ENCODE results near the gene FHOD3.
"Not testable (repeated sequence)": the region's sequence is repeated elsewhere in the genome, so short reads cannot be mapped to it uniquely, and the experiment has no call there.

The FHOD3 gene

GRCh38 chr18:36711014-36711725, 413.7 kb downstream of the FHOD3 start:
- DNase-seq (ENCODE audit: low read depth): no peak

- DNase-seq (ENCODE audit: low read depth): peak; percentile 89
Observed at GRCh38 chr18:36711813-36712444, 414.4 kb downstream of the FHOD3 start.

GRCh38 chr18:36714476-36714875, 417.0 kb downstream of the FHOD3 start:
- no peak for DNase-seq (ENCODE audit: low read depth)

- no peak for DNase-seq (ENCODE audit: low read depth)
Observed at GRCh38 chr18:36717422-36718110, 420.1 kb downstream of the FHOD3 start.

- no peak for DNase-seq (ENCODE audit: low read depth)
Observed at GRCh38 chr18:36718705-36719328, 421.3 kb downstream of the FHOD3 start.

DNA sequence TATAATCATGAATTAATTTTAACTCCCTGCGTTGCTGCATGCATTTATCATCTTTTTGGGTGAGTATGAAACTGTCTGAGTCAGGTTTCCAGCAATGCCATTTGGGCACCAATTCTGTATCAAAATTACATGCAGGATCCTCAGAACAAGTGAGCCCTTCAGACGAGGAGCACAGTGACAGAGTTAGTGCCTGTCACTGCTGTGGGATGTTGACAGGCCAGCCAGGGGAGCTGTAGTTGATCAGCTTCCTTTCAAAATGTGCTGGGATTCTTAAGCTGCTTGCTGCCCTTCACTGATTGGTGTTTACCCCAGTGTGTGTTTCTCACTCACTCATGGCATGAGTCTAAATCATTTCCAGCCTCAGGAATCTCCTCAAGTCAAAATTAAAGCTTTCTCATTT, 422.1 kb downstream of the FHOD3 start:
- DNase-seq (ENCODE audit: low read depth): no peak

- not testable (repeated sequence) for DNase-seq (ENCODE audit: low read depth)
Observed at GRCh38 chr18:36721351-36721750, 423.8 kb downstream of the FHOD3 start.

DNA sequence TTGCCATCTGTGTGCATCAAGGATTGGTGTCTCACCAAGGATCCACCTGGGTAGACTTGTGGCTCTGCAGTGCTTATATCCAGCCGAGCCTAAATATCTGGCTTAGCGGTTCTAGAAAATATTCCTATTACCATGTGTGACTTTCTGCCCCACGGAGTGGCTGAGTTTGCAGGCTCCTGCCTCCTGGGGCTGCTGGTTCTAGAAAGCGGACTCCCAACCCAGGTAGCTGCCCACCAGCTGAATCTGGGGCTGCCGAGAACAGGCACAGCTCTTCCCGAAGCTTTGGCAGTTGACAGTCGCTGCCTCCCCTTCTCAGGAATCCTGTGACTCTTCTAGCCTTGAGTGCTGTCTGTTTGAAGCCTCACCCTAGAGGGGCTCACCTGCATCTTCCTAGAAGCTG, 426.7 kb downstream of the FHOD3 start:
- DNase-seq (ENCODE audit: low read depth): no peak

GRCh38 chr18:36724591-36725001, 427.1 kb downstream of the FHOD3 start:
- DNase-seq (ENCODE audit: low read depth): peak; percentile 21

DNA sequence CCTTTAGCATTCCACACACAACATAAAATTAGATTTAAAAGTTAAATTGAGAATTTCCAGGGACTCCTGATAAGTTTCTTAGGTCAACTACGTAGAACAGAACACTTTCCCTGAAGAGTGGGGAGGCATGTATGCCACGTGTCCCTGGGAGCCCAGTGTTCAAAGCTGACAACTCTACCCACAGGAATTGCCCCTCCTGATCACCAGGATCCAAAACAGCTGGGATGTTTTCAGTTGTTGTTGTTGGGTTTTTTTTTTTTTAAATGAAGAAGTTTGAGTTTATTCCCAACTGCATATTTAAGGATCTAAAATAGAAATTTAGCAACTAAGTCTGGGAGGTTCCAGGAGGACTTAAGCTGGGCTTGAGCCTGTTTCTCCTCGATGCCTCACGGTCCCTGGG, 430.8 kb downstream of the FHOD3 start:
- no peak for DNase-seq (ENCODE audit: low read depth)

DNA sequence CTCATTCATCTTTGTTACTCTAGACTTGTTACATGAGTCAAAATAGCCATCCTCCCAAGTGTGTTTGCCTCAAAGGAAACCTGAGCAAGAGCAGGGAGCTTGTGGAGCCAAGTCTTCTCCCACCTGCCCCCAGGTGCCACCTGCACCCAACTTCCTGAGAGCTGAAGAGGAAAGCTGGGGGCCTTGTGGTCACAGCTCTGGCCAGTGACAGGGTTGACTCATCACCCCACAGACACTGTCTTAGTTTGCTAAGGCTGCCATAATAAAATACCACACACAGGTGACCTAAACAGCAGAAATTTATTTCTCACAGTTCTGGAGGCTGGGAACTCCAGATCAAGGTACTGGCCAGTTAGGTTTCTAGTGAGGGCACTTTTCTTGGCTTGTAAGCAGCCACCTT, 431.7 kb downstream of the FHOD3 start:
- DNase-seq (ENCODE audit: low read depth): no peak

- DNase-seq (ENCODE audit: low read depth): no peak
Observed at GRCh38 chr18:36732264-36732663, 434.8 kb downstream of the FHOD3 start.

DNA sequence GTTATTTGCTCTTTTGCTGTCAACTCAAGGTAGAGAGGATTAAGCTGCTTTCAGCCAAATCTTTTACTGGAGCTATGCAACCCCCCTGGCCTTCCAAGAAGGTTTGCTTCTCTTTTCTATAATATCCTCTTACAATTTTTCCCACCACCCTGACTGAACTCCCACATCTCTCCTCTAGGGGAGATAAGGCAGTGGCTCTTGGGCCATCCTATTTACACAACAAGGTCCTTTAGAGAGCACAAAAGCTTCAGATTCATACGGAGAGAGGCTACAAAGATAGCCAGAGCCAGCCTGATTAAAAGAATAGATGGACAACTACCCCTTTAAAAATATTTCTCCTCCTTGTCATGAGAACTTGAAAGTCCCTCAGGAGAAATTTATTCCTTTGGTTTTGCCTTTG, 435.6 kb downstream of the FHOD3 start:
- DNase-seq (ENCODE audit: low read depth): no peak

DNA sequence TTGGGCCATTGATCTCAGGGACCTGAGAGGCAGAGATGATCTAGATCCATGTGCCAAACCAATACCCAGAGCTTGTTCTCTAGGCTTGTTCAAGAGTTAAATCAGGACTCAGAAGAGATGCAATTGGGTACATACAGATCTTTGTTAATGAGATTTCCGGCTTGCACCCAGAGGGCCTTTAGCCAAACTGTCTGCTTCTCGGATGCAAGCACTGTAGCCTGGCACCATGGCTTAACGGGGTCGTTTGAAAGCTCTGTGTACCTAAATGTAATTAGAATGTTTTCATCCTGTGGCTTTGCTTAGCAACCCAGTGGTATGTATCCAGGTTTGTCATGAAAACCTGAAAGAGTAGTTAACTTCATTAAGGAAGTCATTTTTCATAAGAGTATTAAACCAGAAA, 437.1 kb downstream of the FHOD3 start:
- DNase-seq (ENCODE audit: low read depth): no peak

- no peak for DNase-seq (ENCODE audit: low read depth)
Observed at GRCh38 chr18:36735130-36735529, 437.6 kb downstream of the FHOD3 start.

DNA sequence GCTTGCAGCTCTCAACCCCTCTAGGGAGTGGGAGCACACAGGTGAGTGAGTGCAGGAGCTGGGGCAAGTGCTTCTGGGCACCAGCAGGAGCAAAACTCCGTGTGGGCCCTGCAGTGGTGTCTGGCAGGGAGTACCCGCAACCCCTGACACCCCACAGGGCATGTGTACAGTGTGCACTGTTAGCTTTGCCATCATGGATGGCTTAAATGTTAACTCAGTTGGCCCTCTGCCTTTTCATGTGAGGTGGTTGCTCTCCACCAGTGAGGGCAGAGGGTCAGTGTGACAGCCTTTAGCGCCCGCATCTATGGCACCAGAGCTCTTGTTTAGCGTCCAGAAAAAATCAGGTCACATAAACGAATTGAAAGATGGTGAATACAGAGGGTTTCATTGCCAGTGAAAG, 438.6 kb downstream of the FHOD3 start:
- no peak for DNase-seq (ENCODE audit: low read depth)

GRCh38 chr18:36737316-36737715, 439.8 kb downstream of the FHOD3 start:
- no peak for DNase-seq (ENCODE audit: low read depth)

DNA sequence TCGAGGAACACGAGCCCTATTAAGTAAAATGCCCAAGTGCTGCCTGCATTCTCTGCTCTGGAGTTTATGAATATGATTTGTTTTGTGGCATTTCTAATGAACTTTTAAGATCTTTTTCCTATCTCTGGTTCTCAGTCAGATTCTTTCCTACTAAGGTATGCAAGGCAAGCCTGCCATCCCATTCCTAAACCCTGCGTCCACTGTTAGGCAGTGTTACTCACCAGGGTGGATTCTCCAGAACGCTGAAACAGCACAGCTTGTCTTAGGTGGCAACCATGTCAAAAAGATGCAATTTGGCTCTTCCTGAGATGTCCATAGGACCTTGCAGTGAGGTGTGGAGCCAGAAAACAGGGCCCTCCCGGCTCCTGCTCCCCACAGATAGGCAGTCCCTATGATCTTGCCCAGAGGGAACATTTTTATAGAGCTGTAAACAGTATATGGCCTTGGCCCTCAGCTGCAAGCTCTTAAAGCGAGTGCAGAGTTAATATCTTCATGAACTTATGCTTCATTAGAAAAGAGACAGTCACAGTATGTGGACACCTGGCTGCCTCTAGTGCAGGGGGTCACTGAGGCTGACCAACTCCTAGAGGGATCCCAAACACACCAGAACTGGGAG, 446.9 kb downstream of the FHOD3 start:
- DNase-seq (ENCODE audit: low read depth): peak; percentile 73

DNA sequence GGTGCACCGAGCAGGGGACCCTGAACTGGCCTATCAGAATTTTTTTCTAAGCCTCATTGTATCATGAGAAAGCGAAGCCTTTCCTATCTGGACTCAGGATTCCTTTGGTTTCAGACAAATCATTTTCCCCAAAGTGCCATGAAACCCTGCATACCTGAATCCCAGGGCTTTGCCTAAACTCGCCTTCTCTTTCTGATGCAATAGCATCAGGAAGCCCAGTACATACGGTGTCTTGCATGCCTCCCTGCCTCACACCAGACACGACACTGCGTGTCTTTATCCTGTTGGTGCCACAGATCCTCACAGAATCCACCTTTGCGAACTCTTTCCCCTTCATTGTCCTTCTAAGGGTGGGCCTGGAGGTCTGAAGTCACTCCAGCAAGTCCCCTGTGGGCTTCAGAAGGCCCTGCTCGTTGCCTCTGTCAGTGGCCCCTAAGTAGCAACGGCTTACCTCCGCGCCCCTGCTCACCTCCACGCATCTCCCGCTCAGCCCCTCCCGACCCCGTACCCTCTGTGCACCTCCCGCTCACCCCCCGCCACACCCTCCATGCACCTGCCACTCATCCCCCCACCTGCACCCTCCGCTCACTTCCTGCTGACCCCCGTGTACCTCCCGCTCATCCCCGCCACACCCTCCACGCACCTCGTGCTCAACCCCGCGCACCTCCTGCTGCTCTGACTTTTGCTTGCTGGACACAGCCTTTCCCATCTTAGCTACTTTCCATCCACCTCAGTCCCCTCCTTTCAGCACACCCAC, 447.9 kb downstream of the FHOD3 start:
- DNase-seq (ENCODE audit: low read depth): no peak

DNA sequence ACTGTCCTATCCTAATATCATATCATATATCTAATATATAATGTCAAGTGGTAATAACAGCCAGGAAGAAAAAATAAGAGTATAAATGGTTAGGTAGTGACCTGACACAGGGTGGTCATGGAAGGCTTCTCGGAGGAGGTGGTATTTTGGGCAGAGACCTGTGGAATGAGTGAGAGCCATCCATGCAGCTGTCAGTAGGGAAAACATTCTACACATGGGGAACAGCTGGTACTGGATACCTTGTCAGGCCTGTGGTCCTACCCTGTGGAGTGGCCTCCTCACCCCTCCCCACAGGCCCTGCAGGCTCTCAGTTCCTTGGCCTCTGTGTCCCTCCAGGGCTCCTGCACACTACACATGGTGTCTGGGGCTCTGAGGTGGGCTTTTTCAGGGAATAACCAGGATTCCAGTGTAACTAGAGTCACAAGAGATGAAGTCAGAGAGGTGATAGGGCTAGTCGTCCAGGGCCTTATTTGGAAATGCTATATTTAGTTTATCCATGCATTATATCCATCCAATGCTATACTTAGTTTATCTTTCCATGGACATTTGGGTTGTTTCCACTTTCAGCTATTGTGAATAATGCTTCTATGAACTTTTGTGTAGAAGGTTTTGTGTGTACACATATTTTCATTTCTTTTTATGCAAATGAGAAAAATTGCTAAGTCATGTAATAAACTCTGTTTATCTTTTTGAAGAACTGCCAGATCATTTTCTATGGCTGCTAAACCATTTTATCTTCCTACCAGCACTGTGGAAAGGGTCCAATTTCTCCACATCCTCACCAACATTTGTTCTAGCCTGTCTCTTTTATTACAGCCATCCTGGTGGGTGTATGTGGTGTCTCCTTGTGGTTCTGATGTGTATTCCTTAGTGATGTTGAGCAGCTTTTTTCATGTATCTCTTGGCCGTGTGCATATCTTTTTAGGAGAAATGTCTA, 455.7 kb downstream of the FHOD3 start:
- peak; percentile 59 for DNase-seq (ENCODE audit: low read depth)

DNA sequence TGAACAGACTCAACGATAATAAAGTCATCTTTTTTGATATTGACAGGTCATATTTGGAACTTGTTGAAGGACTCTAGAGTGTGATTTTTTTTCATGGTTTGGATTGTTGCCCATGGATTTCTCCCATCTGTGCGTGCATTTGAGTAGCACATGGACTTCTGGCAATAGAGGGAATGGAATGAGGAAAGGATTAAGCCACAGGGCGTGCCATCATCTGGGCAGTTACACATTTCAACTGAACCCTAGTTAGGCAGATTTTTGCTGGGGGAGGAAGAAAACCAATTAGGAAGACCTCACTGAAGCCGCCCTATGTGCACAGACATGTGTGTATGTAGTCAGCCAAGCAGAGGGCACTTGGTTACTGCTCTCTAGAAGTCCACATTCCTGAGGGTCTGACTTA, 458.7 kb downstream of the FHOD3 start:
- DNase-seq (ENCODE audit: low read depth): peak; percentile 79

Data from EH (cell line).